H9 (cell line): Measurements from ENCODE around the gene HDAC1. TPM values are rescaled to one million over a fixed set of nuclear protein-coding genes. Genes with fewer than 3 reads are reported as not detected.

Experiments
- DNase-seq: peaks from one replicate; pipeline ENCODE4 v3.0.0-alpha.2; 2017
- H2AFZ ChIP-seq: one replicate; pipeline ENCODE4 v1.6.1; 2013; ENCODE audit warnings: mild to moderate bottlenecking, low read length, control low read depth, moderate library complexity
- H2AK5ac ChIP-seq: 2 replicates; pipeline ENCODE4 v1.6.1; 2013; ENCODE audit warnings: low read length, control low read depth, mixed read lengths; ENCODE audit not compliant: insufficient read length
- H2BK120ac ChIP-seq: one replicate; pipeline ENCODE4 v1.6.1; 2013; ENCODE audit warnings: low read depth, mild to moderate bottlenecking, low read length, control low read depth, inconsistent platforms; ENCODE audit not compliant: poor library complexity, severe bottlenecking
- H2BK12ac ChIP-seq: 2 replicates; pipeline ENCODE4 v1.6.1; 2013; ENCODE audit warnings: low read length, control low read depth, mixed read lengths, low read depth; ENCODE audit not compliant: insufficient read length
- H2BK15ac ChIP-seq: 2 replicates; pipeline ENCODE4 v1.6.1; 2013; ENCODE audit warnings: low read depth, low read length, control low read depth
- H2BK20ac ChIP-seq: one replicate; pipeline ENCODE4 v1.6.1; 2013; ENCODE audit warnings: low read depth, mild to moderate bottlenecking, low read length, control low read depth, inconsistent platforms; ENCODE audit not compliant: poor library complexity, severe bottlenecking
- H2BK5ac ChIP-seq: 2 replicates; pipeline ENCODE4 v1.6.1; 2013; ENCODE audit warnings: low read length, control low read depth, mixed read lengths; ENCODE audit not compliant: insufficient read length
- H3K14ac ChIP-seq: 2 replicates; pipeline ENCODE4 v1.6.1; 2013; ENCODE audit warnings: low read length, control low read depth; ENCODE audit not compliant: insufficient read depth
- H3K18ac ChIP-seq: 2 replicates; pipeline ENCODE4 v1.6.1; 2013; ENCODE audit warnings: low read depth, mild to moderate bottlenecking, mixed read lengths, low read length, control low read depth; ENCODE audit not compliant: insufficient read length
- H3K23ac ChIP-seq: 2 replicates; pipeline ENCODE4 v1.6.1; 2013; ENCODE audit warnings: low read length, control low read depth, mixed read lengths, low read depth; ENCODE audit not compliant: insufficient read length
- H3K23me2 ChIP-seq: 2 replicates; pipeline ENCODE4 v1.6.1; 2013; ENCODE audit warnings: low read depth, mild to moderate bottlenecking, mixed read lengths, low read length, control low read depth; ENCODE audit not compliant: insufficient read length, poor library complexity, severe bottlenecking
- H3K27ac ChIP-seq: 2 replicates; pipeline ENCODE4 v1.5.1; 2013; ENCODE audit warnings: low read length, control low read depth, mixed read lengths, low read depth; ENCODE audit not compliant: insufficient read length
- H3K27me3 ChIP-seq: 2 replicates; pipeline ENCODE4 v1.6.1; 2013; ENCODE audit warnings: low read length, control low read depth, inconsistent platforms; ENCODE audit not compliant: insufficient read depth
- H3K4ac ChIP-seq: 2 replicates; pipeline ENCODE4 v1.6.1; 2013; ENCODE audit warnings: low read depth, mild to moderate bottlenecking, control low read depth, inconsistent platforms, low read length, moderate library complexity
- H3K4me1 ChIP-seq: 2 replicates; pipeline ENCODE4 v1.6.1; 2013; ENCODE audit warnings: low read length, control low read depth, inconsistent platforms; ENCODE audit not compliant: insufficient read depth
- H3K4me2 ChIP-seq: 2 replicates; pipeline ENCODE4 v1.6.1; 2013; ENCODE audit warnings: low read length, control low read depth, mixed read lengths; ENCODE audit not compliant: insufficient read length, insufficient read depth
- H3K56ac ChIP-seq: 2 replicates; pipeline ENCODE4 v1.6.1; 2013; ENCODE audit warnings: low read depth, mild to moderate bottlenecking, mixed read lengths, low read length, control low read depth; ENCODE audit not compliant: insufficient read length
- H3K79me1 ChIP-seq: 2 replicates; pipeline ENCODE4 v1.6.1; 2013; ENCODE audit warnings: low read depth, mild to moderate bottlenecking, moderate library complexity, low read length, control low read depth, inconsistent platforms; ENCODE audit not compliant: insufficient read depth, poor library complexity, severe bottlenecking
- H3K79me2 ChIP-seq: 2 replicates; pipeline ENCODE4 v1.6.1; 2013; ENCODE audit warnings: low read length, control low read depth, inconsistent platforms; ENCODE audit not compliant: insufficient read depth
- H3K9ac ChIP-seq: 2 replicates; pipeline ENCODE4 v1.6.1; 2013; ENCODE audit warnings: low read length, control low read depth, mixed read lengths; ENCODE audit not compliant: insufficient read length; ENCODE audit errors: extremely low read depth
- H3K9me3 ChIP-seq: one replicate; pipeline ENCODE4 v1.6.1; 2013; ENCODE audit warnings: low read depth, low read length, inconsistent platforms; ENCODE audit not compliant: control insufficient read depth
- H3T11ph ChIP-seq: one replicate; pipeline ENCODE4 v1.6.1; 2013; ENCODE audit warnings: mild to moderate bottlenecking, low read length, control low read depth, inconsistent platforms
- H4K20me1 ChIP-seq: one replicate; pipeline ENCODE4 v1.6.1; 2013; ENCODE audit not compliant: control insufficient read depth, insufficient read length, insufficient read depth
- H4K5ac ChIP-seq: 2 replicates; pipeline ENCODE4 v1.6.1; 2013; ENCODE audit warnings: low read depth, mild to moderate bottlenecking, mixed read lengths, low read length, control low read depth; ENCODE audit not compliant: insufficient read length
- H4K8ac ChIP-seq: replicated peaks from 2 replicates; pipeline ENCODE4 v1.6.1; 2013; ENCODE audit warnings: low read length, control low read depth, mixed read lengths, low read depth; ENCODE audit not compliant: insufficient read length
- H4K91ac ChIP-seq: 2 replicates; pipeline ENCODE4 v1.6.1; 2013; ENCODE audit warnings: low read depth, mild to moderate bottlenecking, moderate library complexity, mixed read lengths, low read length, control low read depth; ENCODE audit not compliant: insufficient read length
- H3K27ac Mint-ChIP-seq, 3 experiments: 2 replicates in 2 of 3; 3 replicates in 1 of 3; pipeline ENCODE4 v1.8.0; 2020 to 2021; ENCODE audit warnings: mixed read lengths in 3 of 3, mild to moderate bottlenecking in 1 of 3, moderate library complexity in 1 of 3
- H3K27me3 Mint-ChIP-seq: 2 replicates; pipeline ENCODE4 v1.8.0; 2021; ENCODE audit warnings: low read depth, mild to moderate bottlenecking, moderate library complexity, mixed read lengths
- H3K36me3 Mint-ChIP-seq, 3 experiments: 2 replicates in 2 of 3; 3 replicates in 1 of 3; pipeline ENCODE4 v1.8.0; 2020 to 2021; ENCODE audit warnings: low read depth in 3 of 3, mixed read lengths in 3 of 3; ENCODE audit not compliant: insufficient read depth in 1 of 3
- H3K4me1 Mint-ChIP-seq, 2 experiments: 2 replicates each; pipeline ENCODE4 v1.8.0; 2020; ENCODE audit warnings: mixed read lengths in 2 of 2
- H3K4me3 Mint-ChIP-seq, 2 experiments: 2 replicates in 1 of 2; 3 replicates in 1 of 2; pipeline ENCODE4 v1.8.0; 2020 to 2021; ENCODE audit warnings: mild to moderate bottlenecking in 2 of 2, mixed read lengths in 2 of 2, moderate library complexity in 1 of 2
- H3K9me3 Mint-ChIP-seq, 2 experiments: 2 replicates in 1 of 2; 3 replicates in 1 of 2; pipeline ENCODE4 v1.8.0; 2020; ENCODE audit warnings: mild to moderate bottlenecking in 2 of 2, mixed read lengths in 2 of 2, moderate library complexity in 1 of 2
- CTCF ChIP-seq: fragments of 200-600 bp; sonication (generic); conservative IDR thresholded peaks from 3 replicates; pipeline ENCODE4 v1.8.0; 2021; ENCODE audit warnings: antibody characterized with exemption, mild to moderate bottlenecking
- WGBS: extraction: QIAGEN DNeasy Blood & Tissue Kit; methylation state at CpG from one replicate; pipeline ENCODE4 v1.1.7; 2013; ENCODE audit warnings: missing lambda C conversion rate, low lambda C conversion rate, mixed read lengths; ENCODE audit not compliant: insufficient read length; ENCODE audit errors: extremely low coverage; 5-methylcytosine and 5-hydroxymethylcytosine counted together
- total RNA-seq: library from RNA; stranded (reverse); gene quantifications from 2 replicates; pipeline ENCODE4 v1.2.1, GENCODE V29; 2021

Gene HDAC1
- total RNA-seq, 1 experiment from 2014 or later: 162 TPM

GRCh38 chr1:32265846-32266245 lies 26.0 kb upstream of the HDAC1 start:
- no peaks in the 10 kb centered on the region for H3K23me2 ChIP-seq
- H3K9me3 ChIP-seq: no peaks in the 10 kb centered on the region
- H3K56ac ChIP-seq: no peak overlapping the region
- no peak overlapping the region for H3K23ac ChIP-seq
- no peak overlapping the region for H2BK15ac ChIP-seq
- Mint-ChIP-seq H3K9me3 (no peaks in the 10 kb centered on the region; a peak in 1 of 5 replicates), H3K36me3 (no peaks in the 10 kb centered on the region), H3K4me3 (no peak overlapping the region), H3K4me1 (peaks cover 4 to 16% of the 10 kb centered on the region in 2 experiments), H3K27me3 (no peaks in the 10 kb centered on the region; the same call in 1 of the 2 replicates), H3K27ac (no peak overlapping the region)
- no peak for DNase-seq
- H3K18ac ChIP-seq: no peak overlapping the region
- no peaks in the 10 kb centered on the region; the same call in 1 of the 2 replicates for H3K79me2 ChIP-seq
- no peak overlapping the region for H2AFZ ChIP-seq
- no peak overlapping the region for H3K14ac ChIP-seq
- H4K91ac ChIP-seq: no peak overlapping the region
- no peak overlapping the region for H4K5ac ChIP-seq
- no peaks in the 10 kb centered on the region for H3K27me3 ChIP-seq
- no peaks in the 10 kb centered on the region for H4K20me1 ChIP-seq
- no peak for TF ChIP-seq CTCF
- no peak overlapping the region for H2BK20ac ChIP-seq
- no peak overlapping the region for H2BK5ac ChIP-seq
- H4K8ac ChIP-seq: no peak overlapping the region
- no peak overlapping the region for H2BK12ac ChIP-seq
- no peak overlapping the region for H3K4ac ChIP-seq
- no peaks in the 10 kb centered on the region for H3K4me1 ChIP-seq
- H3K9ac ChIP-seq: no peak overlapping the region
- no peak overlapping the region for H3K27ac ChIP-seq
- no peak overlapping the region for H3T11ph ChIP-seq
- H2AK5ac ChIP-seq: no peak overlapping the region
- no peak overlapping the region for H3K4me2 ChIP-seq
- WGBS: no CpG with 5 or more reads among the region's 9 CpGs
- H3K79me1 ChIP-seq: no peaks in the 10 kb centered on the region
- no peak overlapping the region for H2BK120ac ChIP-seq
